HG03025 (cell line): ENCODE measurements around the gene GNAQ.

ENCODE experiments used
- ATAC-seq: cut with Tn5 transposase; IDR thresholded peaks from one replicate; pipeline ENCODE4 v1.9.1; 2021; ENCODE audit warnings: mild to moderate bottlenecking, moderate library complexity; ENCODE audit not compliant: unreplicated experiment, low FRiP score

GNAQ gene

GRCh38 chr9:78005231-78006002 is 26.2 kb downstream of the GNAQ start:
- no peak for ATAC-seq

- ATAC-seq: no peak
These were observed 27.0 kb downstream of the GNAQ start for GRCh38 chr9:78004478-78005229.

GRCh38 chr9:78003730-78004129 is 27.9 kb downstream of the GNAQ start:
- no peak for ATAC-seq

DNA sequence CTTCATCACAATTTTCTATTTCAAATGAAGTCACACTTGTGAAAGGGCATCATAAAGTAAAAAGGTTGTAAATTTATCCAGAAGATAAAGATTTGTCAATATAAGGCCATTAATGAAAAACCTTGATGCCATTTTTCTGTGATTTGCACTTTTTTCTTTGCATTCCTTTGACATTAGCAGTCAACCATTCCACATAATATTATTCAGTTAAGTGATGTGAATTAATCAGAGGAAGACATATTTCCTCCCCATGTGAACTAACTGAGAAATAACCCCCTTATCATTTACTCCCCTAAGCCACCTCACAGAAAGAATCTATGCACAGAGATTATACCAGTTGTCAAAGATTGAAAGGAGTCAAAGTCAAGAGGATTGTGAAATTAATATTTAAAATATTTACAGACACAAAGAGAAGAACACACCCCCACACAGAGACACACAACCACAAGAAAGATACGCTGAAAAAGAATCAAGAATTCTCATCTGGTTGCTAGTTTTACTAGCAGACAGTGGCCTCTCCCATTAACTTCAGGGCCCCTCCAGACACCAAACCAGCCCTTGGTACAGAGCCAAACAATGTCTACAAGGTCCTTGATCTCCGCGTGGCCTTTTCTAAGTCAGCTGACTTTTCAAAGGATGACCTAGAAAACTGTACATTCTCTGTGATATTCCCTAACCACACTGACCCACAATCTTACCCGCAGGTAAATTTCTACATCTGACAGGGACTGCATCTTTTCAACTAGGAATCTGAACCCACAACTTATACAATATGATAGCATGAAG is 29.5 kb downstream of the GNAQ start:
- ATAC-seq: no peak

DNA sequence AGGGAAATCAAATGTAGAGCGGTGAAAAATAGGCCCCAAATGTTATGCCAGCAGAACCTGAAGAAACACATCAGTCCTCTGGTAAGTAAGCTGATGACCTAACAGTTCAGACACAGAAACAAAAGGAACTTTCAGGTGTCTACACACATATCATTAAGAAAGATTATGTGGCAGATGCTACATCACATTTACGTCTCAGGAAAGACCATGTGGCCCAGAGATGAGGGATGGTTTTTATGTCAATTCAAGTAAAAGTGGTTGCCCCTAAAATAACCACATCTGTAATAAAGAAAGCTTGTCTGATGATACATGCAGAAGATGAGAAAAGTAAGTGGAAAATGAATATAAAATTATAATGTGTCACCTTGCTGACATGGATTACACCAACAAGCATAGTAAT is 31.4 kb downstream of the GNAQ start:
- no peak for ATAC-seq

- ATAC-seq: no peak
These were observed 32.4 kb downstream of the GNAQ start for GRCh38 chr9:77999231-77999631.

DNA sequence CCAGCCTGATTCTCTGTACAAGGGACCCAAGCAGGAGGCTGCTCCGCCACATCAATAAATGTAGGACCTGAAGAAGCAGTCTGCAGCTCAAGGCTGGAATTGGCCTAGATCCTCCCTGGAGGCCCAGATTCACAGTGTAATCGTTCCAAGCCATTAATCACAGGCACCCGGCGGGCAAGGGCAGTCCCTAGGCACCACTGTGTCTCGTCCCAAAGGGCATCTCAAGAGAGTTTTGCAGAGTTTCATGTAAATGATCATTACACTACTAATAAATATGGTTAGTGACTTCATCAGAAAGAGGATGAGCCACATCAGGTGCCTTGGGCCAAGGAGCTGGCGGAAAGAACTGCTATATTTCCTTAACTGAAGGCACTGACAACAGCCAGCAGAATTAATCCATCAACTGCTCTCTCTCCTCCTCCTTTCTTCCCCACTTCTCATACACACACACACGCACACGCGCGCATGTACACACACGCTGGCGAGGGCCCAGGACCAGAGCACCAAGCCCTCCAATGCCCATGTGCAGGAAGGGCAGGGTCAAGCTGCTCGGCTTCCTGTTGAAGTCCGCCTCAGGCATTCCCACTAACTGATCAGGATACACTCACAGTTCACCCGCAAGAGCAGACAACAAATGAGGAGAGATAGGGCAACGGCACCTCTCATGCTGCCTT is 33.9 kb downstream of the GNAQ start:
- no peak for ATAC-seq

DNA sequence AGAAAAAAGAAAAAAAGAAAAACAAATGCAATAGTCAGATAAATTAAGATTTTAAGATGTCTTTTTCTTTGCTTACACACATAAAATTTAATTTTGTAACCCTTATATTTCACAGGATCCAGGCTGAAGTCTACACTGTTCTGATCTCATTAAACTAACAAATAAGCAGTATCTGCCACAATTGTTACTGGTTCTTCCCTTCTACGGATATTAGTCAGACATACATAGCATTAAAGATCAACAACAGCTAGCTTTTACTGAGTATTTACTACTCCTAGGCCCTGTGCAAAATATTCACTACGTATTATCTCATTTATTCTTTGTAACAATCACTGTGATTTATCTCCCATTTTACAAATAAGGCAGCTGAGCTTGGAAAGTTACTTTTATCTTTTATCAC is 34.9 kb downstream of the GNAQ start:
- ATAC-seq: no peak

GRCh38 chr9:77991191-77991590 is 40.4 kb downstream of the GNAQ start:
- ATAC-seq: no peak

DNA sequence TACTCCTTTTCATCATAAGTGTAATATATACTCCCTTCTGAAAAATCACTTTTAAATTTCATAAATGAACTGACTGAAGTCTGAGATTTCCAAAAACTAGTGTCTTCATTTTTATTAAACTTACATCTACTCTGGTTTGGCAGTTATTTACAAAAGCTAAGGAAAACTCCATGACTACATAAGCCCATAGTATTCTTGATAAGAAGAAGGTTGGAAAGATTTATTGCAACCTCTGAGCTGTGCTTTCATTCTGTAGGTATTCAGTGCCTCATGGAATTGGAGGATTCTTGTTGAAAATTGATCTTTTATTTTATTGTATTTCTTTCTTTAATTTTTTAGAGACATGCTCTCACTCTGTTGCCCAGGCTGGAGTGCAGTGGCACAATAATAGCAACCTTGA is 41.7 kb downstream of the GNAQ start:
- ATAC-seq: no peak

DNA sequence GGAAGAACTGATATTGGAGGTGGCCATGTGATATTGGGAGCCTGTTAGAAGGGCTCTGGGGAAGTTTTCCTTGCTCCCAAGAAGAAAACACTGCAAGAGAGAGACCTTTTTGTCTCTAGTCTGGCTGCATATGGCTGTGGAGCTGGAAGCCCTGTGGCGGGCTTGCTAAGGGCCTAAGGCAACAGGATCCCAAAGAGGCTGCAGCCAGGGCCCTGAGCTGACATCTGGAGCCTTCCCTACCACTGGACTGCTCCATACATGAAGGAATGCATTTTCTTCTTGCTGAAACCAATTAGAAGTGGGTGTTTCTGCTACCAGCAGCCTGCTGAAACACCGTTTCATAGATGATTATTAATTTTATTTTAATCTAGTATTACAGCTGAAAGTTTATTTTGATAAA is 42.2 kb downstream of the GNAQ start:
- ATAC-seq: no peak

- no peak for ATAC-seq
These were observed 43.0 kb downstream of the GNAQ start for GRCh38 chr9:77988630-77989029.

DNA sequence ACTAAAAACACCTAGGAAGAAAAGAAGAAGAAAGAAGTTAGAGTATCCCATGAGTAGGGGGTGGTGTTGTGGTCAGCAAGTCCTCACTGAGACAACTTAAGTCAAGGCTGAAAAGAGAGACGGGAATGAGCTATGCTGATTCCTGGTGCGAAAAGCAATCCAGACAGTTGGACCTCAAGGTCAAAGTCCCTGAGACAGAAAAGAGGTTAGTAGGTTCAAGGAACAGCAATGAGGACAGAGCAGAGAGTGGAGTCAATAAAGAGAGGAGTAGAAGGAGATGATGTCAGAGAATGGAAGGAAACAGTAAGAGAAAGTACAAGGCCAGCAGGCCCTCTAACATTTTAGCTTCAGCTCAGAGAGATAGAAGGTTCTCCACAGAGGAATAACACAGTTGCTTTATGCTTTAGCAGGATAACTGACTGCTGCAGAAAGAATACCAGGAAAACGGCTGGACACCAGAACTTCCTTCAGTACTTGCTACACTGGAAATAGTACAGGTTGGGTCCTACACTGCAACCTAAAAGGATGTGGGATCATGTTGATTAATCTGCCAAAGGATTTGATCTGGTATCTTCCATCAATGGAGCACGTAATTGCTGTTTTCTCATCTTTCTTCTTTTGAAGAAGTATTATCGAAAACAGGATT is 43.6 kb downstream of the GNAQ start:
- ATAC-seq: no peak

- ATAC-seq: no peak
These were observed 44.4 kb downstream of the GNAQ start for GRCh38 chr9:77987081-77987656.

GRCh38 chr9:77985996-77986395 is 45.6 kb downstream of the GNAQ start:
- ATAC-seq: no peak

DNA sequence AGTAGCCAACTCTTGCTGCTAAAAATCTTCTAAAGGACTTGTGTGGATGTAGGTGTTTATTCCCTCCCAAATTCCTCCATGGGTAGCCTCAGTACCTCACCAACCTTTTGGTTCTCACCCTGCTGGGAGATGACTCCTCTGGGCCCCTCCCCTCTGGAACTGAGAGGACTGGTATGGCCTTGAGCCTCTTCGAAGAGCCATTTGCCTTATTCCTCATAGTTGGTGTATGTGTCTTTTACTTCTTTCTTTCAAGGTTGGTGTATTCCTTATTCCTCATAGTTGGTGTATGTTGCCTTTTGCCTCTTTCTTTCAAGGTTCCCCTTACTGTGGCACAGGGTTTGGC is 48.3 kb downstream of the GNAQ start:
- ATAC-seq: no peak

DNA sequence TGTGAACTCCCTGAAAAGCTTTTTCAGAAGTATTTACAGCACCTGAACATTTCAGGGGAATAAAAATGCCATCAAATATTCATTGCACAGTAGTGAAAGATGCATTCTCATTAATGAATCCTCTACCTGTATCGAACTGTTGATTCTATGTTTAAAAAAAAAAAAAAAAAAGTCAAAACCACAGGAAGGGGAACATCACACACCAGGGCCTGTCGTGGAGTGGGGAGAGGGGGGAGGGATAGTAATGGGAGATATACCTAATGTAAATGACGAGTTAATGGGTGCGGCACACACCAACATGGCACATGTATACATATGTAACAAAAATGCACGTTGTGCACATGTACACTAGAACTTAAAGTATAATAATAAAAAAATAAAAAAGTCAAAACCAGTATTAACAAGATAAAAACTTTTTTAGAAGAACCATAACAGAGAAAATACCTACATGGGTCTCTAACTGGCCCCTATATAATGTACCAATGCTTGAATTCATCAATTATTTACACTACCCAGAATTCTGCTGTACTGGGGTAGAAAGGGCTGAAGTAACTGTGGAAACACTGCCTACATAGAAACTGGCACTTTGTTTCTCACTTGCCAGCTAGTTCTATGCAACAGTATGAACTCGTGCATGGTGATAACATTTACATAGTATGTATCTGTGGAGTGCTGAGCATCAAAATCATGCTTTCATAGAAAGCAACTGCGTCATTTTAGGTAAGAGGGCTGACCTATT is 48.9 kb downstream of the GNAQ start:
- ATAC-seq: no peak

DNA sequence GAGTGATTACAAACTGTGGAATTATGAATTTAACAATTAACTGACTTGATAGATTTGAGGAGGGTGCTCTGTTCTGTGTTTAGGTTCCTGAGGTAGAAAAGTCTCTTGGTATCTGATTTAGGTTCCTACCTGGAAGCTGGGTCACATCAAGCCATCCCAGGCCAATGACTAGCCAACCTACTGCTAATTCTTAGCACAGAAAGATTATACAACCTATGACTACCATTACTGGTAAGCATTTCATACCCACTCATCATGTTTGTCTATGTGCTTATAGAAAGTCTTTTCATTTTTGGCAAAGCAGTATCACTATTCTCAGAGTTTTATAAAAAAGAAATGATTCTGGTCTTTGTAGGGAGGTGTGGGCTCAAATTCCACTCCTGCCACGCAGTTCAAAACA is 49.7 kb downstream of the GNAQ start:
- no peak for ATAC-seq

DNA sequence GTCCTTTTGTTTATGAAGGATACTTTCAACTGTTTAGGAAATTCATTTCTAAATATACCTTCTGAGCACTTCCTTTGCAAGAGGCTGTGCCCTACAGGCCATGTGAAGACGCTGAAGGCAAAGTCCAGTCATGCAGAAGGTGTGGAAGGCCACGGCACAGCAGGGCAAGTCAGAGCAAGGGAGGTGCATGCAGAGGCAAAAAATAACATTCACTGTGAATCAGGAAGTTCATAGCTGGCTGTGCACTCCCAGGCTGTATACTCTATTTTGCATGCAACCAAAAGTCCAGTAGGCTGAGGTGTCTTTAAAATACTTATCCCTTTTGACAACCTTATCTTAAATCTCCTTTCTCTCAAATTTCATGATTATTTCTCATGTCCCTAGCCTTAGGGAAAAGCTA is 50.3 kb downstream of the GNAQ start:
- ATAC-seq: no peak
